HepG2 (cell line): Measurements from ENCODE around the gene POMT2. TPM values are rescaled to one million over a fixed set of nuclear protein-coding genes. Genes with fewer than 3 reads are reported as not detected.
"Not testable (repeated sequence)": the region's sequence is repeated elsewhere in the genome, so short reads cannot be mapped to it uniquely, and the experiment has no call there.

Experiments used
- ATAC-seq: fragments of 200-7000 bp; cut with Tn5 transposase; 3 replicates; pipeline ENCODE4 v1.9.1; 2020; ENCODE audit warnings: mild to moderate bottlenecking, moderate library complexity
- BruUV-seq: library from RNA; stranded (reverse); fragments of 400-500 nt; replicated peaks from 2 replicates; lab custom pipeline; 2021; lab: Mats Ljungman, UMichigan
- CTCF ChIA-PET: fragments of 300-600 bp; formaldehyde crosslinking; extraction: SDS; loops from one replicate; lab custom pipeline; 2021; ENCODE audit warnings: low total read pairs, inconsistent platforms, low intra/inter-chr PET ratio; lab: Yijun Ruan, JAX
- POLR2A ChIA-PET: fragments of 350-600 bp; sonication (Branson Sonifier 250); formaldehyde crosslinking; loops from one replicate; lab custom pipeline; 2020; ENCODE audit warnings: antibody characterized with exemption, inconsistent platforms; lab: Yijun Ruan, JAX
- DNase-seq: peaks from one replicate; pipeline ENCODE4 v3.0.0-alpha.2; 2015; ENCODE audit warnings: low spot score
- FAIRE-seq: peaks from 3 replicates; lab custom pipeline; 2011; peaks lifted over from hg19 to GRCh38; lab: Jason Lieb, UNC
- H2AFZ ChIP-seq: one replicate; pipeline ENCODE4 v1.6.1; 2011; ENCODE audit warnings: low read length, inconsistent platforms
- H3K27ac ChIP-seq: fragments of 300-600 bp; 3 replicates; pipeline ENCODE4 v1.8.0; 2011; ENCODE audit warnings: mixed run types, mild to moderate bottlenecking, mixed read lengths, low read length, inconsistent platforms; ENCODE audit not compliant: insufficient read depth; ENCODE audit errors: extremely low read length
- H3K27me3 ChIP-seq, 2 experiments: fragments of 200-600 bp in 1 of 2; 2 replicates in 1 of 2; 3 replicates in 1 of 2; pipeline versions ENCODE4 v1.6.0 to v1.8.0; 2011; ENCODE audit warnings: low read length in 2 of 2, mild to moderate bottlenecking in 2 of 2, moderate library complexity in 2 of 2, inconsistent platforms in 1 of 2; ENCODE audit not compliant: insufficient read depth in 2 of 2, control insufficient read depth in 1 of 2
- H3K36me3 ChIP-seq, 2 experiments: fragments of 200-600 bp in 1 of 2; replicated peaks in 1 of 2; 2 replicates in 1 of 2; 3 replicates in 1 of 2; pipeline versions ENCODE4 v1.5.1 to v1.8.0; 2011; ENCODE audit warnings: low read length in 2 of 2, inconsistent platforms in 1 of 2; ENCODE audit not compliant: insufficient read depth in 2 of 2, control insufficient read depth in 1 of 2
- H3K4me1 ChIP-seq: 2 replicates; pipeline ENCODE4 v1.5.1; 2012; ENCODE audit warnings: low read length, inconsistent platforms; ENCODE audit not compliant: insufficient read depth
- H3K4me2 ChIP-seq: 2 replicates; pipeline ENCODE4 v1.6.0; 2011; ENCODE audit warnings: low read depth, low read length, inconsistent platforms
- H3K4me3 ChIP-seq, 3 experiments: fragments of 200-600 bp in 1 of 3; sonication (generic), shearing (Covaris generic) in 1 of 3; replicated peaks in 1 of 3; 2 replicates each; pipeline ENCODE4 v1.5.1; 2011 to 2016; ENCODE audit warnings: low read length in 3 of 3, inconsistent platforms in 2 of 3, low read depth in 2 of 3, mild to moderate bottlenecking in 2 of 3, control low read depth in 1 of 3, mixed read lengths in 1 of 3; ENCODE audit not compliant: insufficient read depth in 1 of 3
- H3K79me2 ChIP-seq: one replicate; pipeline ENCODE4 v1.6.1; 2011; ENCODE audit warnings: low read length, inconsistent platforms; ENCODE audit not compliant: insufficient read depth
- H3K9ac ChIP-seq: 2 replicates; pipeline ENCODE4 v1.6.0; 2011; ENCODE audit warnings: mild to moderate bottlenecking, low read depth, low read length, inconsistent platforms; ENCODE audit not compliant: insufficient read depth
- H3K9me3 ChIP-seq: 2 replicates; pipeline ENCODE4 v1.5.1; 2012; ENCODE audit warnings: mild to moderate bottlenecking, low read length
- H4K20me1 ChIP-seq: 2 replicates; pipeline ENCODE4 v1.6.0; 2011; ENCODE audit warnings: inconsistent platforms, mild to moderate bottlenecking, low read length, moderate library complexity; ENCODE audit not compliant: insufficient read depth
- GLMP ChIP-seq: sonication (generic); formaldehyde crosslinking; IDR thresholded peaks from 2 replicates; pipeline ENCODE4 v1.9.0; 2021; ENCODE audit warnings: missing genetic modification reagents, mild to moderate bottlenecking, borderline replicate concordance
- ZNF616 ChIP-seq: sonication (generic); formaldehyde crosslinking; IDR thresholded peaks from 2 replicates; pipeline ENCODE4 v1.5.0; 2020; ENCODE audit warnings: low read depth, mild to moderate bottlenecking, missing genetic modification reagents
- WGBS: methylation state at CpG from one replicate; pipeline ENCODE4 v1.1.6; 2017; ENCODE audit warnings: low lambda C conversion rate; 5-methylcytosine and 5-hydroxymethylcytosine counted together
- in situ Hi-C: cut with HindIII; loops from 2 replicates; pipeline ENCODE4 v1.10.0; 2017; ENCODE audit warnings: low pct_unique_long_range_greater_than_20kb; ENCODE audit not compliant: extremely low pct_ligation_motif_present
- intact Hi-C: fragments of 100-400 bp; cut with micrococcal nuclease; formaldehyde crosslinking; loops from one replicate; pipeline ENCODE4 v1.10.0; 2022; ENCODE audit not compliant: unreplicated experiment
- polyA plus RNA-seq, 8 experiments: library from polyadenylated mRNA; depleted of rRNA in 3 of 8; stranded (reverse) in 7 of 8; unstranded in 1 of 8; fragments of >200 nt; fragmentation: Illumina TruSeq in 4 of 8; extraction: Trizol in 4 of 8; gene quantifications; 2 replicates each; pipeline versions ENCODE4 v1.2.1 to v1.2.3, GENCODE V29; 2011 to 2016; ENCODE audit warnings: low read depth in 4 of 8, missing spikeins in 1 of 8, mixed read lengths in 1 of 8; ENCODE audit not compliant: insufficient read depth in 1 of 8
- total RNA-seq, 5 experiments: library from RNA; depleted of rRNA; stranded (reverse); fragments of >200 nt; fragmentation: Illumina TruSeq; extraction: Trizol; gene quantifications; 2 replicates each; pipeline ENCODE4 v1.2.3, GENCODE V29; 2016; ENCODE audit warnings: low read depth in 1 of 5
- TF ChIP-seq, protein P1 (sequence below): sonication (generic); formaldehyde crosslinking; IDR thresholded peaks from 2 replicates; pipeline ENCODE4 v1.4.0; 2020; ENCODE audit warnings: missing genetic modification reagents
- TF ChIP-seq, protein P2 (sequence below), 2 experiments: sonication (generic) in 1 of 2; formaldehyde crosslinking in 1 of 2; IDR thresholded peaks; 2 replicates each; pipeline versions ENCODE4 v1.5.1 to v1.6.1; 2011 to 2020; ENCODE audit warnings: borderline replicate concordance in 1 of 2, low read depth in 1 of 2, low read length in 1 of 2, mild to moderate bottlenecking in 1 of 2, missing genetic modification reagents in 1 of 2, moderate library complexity in 1 of 2

POMT2 gene
- total and polyA plus RNA-seq, 2 of the 13 experiments (the other 11 are each of a cell fraction or from before 2014, with no cell fraction given) = 15.3 to 15.9 TPM

GRCh38 chr14:77337880-77338279, 17.2 kb upstream of the POMT2 start (continued):
- TF ChIP-seq GLMP = no peak
- TF ChIP-seq, all 625 proteins: peak for 0

GRCh38 chr14:77337255-77337654, 16.6 kb upstream of the POMT2 start:
- intact Hi-C loops = loop anchor here (5.0 kb wide), 1 partner anchor 40 kb away; the partner anchor contains the start of genes SAMD15 and TMED8

DNA sequence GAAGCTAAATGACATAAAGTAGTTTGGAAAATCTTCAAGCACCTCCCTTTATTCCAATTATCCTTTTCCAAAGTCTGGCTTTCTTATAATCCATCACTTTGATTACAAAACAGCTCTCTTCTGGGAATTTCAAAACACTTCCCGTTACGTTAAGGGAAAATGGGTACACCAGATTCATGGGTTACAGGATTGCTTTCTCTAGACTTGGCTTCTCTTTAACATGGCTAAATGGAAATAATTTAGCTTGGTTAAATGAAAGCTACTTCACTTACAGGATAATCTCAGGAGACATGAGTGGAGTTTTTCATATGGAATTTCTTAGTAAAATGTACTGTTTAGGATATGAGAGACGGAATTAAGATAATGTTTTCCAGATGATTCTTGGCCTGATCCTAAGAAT, 14.9 kb upstream of the POMT2 start:
- ATAC-seq (no peak), DNase-seq (no peak)
- no TSS peak for BruUV-seq
- intact Hi-C loops = loop anchor here (5.0 kb wide), 1 partner anchor 42 kb away; the partner anchor contains the start of genes SAMD15 and TMED8
- Histone ChIP-seq H3K36me3 (peaks cover 0 to 1% of the 10 kb centered on the region in 2 experiments; a peak in 3 of 5 replicates), H3K4me1 (peaks cover 13% of the 10 kb centered on the region), H3K27ac (no peak overlapping the region), H3K79me2 (no peaks in the 10 kb centered on the region), H3K27me3 (no peaks in the 10 kb centered on the region), H3K9ac (no peak overlapping the region), H3K9me3 (no peaks in the 10 kb centered on the region), H3K4me3 (no peak overlapping the region)
- in situ Hi-C loops = no loop called here
- POLR2A ChIA-PET = interaction anchor here (1.3 kb wide), 1 partner anchor 11 kb away, joined by 3 read pairs; no protein-coding TSS in a partner anchor
- no peak for TF ChIP-seq ZNF616
- TF ChIP-seq, protein P1, sequence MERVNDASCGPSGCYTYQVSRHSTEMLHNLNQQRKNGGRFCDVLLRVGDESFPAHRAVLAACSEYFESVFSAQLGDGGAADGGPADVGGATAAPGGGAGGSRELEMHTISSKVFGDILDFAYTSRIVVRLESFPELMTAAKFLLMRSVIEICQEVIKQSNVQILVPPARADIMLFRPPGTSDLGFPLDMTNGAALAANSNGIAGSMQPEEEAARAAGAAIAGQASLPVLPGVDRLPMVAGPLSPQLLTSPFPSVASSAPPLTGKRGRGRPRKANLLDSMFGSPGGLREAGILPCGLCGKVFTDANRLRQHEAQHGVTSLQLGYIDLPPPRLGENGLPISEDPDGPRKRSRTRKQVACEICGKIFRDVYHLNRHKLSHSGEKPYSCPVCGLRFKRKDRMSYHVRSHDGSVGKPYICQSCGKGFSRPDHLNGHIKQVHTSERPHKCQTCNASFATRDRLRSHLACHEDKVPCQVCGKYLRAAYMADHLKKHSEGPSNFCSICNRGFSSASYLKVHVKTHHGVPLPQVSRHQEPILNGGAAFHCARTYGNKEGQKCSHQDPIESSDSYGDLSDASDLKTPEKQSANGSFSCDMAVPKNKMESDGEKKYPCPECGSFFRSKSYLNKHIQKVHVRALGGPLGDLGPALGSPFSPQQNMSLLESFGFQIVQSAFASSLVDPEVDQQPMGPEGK (CRISPR knock-in tag) = no peak
- TF ChIP-seq, protein P2, sequence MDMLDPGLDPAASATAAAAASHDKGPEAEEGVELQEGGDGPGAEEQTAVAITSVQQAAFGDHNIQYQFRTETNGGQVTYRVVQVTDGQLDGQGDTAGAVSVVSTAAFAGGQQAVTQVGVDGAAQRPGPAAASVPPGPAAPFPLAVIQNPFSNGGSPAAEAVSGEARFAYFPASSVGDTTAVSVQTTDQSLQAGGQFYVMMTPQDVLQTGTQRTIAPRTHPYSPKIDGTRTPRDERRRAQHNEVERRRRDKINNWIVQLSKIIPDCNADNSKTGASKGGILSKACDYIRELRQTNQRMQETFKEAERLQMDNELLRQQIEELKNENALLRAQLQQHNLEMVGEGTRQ (IDR thresholded peaks at IDR 0.05; ENCODE audit: low read depth, low read length) = no peak
- TF ChIP-seq, protein P2 (CRISPR knock-in tag; IDR thresholded peaks at IDR 0.05; ENCODE audit: borderline replicate concordance) = no peak
- TF ChIP-seq, all 625 proteins: peak for 0
- Histone ChIP-seq H4K20me1 (no peaks in the 10 kb centered on the region), H3K4me2 (no peak overlapping the region), H2AFZ (no peak overlapping the region)
- WGBS = 97% methylated on average over 3 of the region's 3 CpGs
- no peak for FAIRE-seq
- CTCF ChIA-PET = no interaction called here

More at GRCh38 chr14:77337255-77337654, 16.6 kb upstream of the POMT2 start:
- DNase-seq, H4K20me1 ChIP-seq, H3K27ac ChIP-seq, BruUV-seq, in situ Hi-C loops, ATAC-seq, H3K79me2 ChIP-seq, H3K4me2 ChIP-seq, H3K27me3 ChIP-seq, H3K9ac ChIP-seq, CTCF ChIA-PET, H2AFZ ChIP-seq, FAIRE-seq, H3K9me3 ChIP-seq, H3K4me3 ChIP-seq: not testable (repeated sequence)
- H3K36me3 ChIP-seq = peaks cover 6 to 12% of the 10 kb centered on the region in 2 experiments
- POLR2A ChIA-PET = interaction anchor here (0.7 kb wide), 1 partner anchor 321 kb away, joined by 3 read pairs; no protein-coding TSS in a partner anchor
- H3K4me1 ChIP-seq = peaks cover 13% of the 10 kb centered on the region
- 99% methylated on average over 9 of the region's 9 CpGs for WGBS
